PC-9 (cell line): ENCODE results near the gene ZNF235. TPM values are rescaled to one million over a fixed set of nuclear protein-coding genes. Genes with fewer than 3 reads are reported as not detected.

Experiments used
- BruUV-seq: library from RNA; stranded (reverse); fragments of 400-500 nt; replicated peaks from 2 replicates; lab custom pipeline; 2021; lab: Mats Ljungman, UMichigan
- CTCF ChIA-PET: fragments of 300-600 bp; sonication (Branson Sonifier 250); formaldehyde crosslinking; loops from one replicate; lab custom pipeline; 2022; ENCODE audit warnings: antibody characterized with exemption; lab: Charles Lee
- POLR2A ChIA-PET: fragments of 300-600 bp; sonication (Branson Sonifier 250); formaldehyde crosslinking; loops from one replicate; lab custom pipeline; 2022; ENCODE audit warnings: antibody characterized with exemption; ENCODE audit not compliant: unreplicated experiment; lab: Charles Lee
- DNase-seq, 2 experiments: peaks; one replicate each; pipeline versions ENCODE4 v3.0.0 to v3.0.0-alpha.2; 2015 to 2022; ENCODE audit warnings: mixed read lengths in 1 of 2
- H2AFZ ChIP-seq: fragments of 200-600 bp; sonication (generic); 2 replicates; pipeline ENCODE4 v1.8.1; 2017; ENCODE audit warnings: antibody characterized with exemption
- H3F3A ChIP-seq: fragments of 200-600 bp; sonication (generic); 2 replicates; pipeline ENCODE4 v1.8.1; 2017; ENCODE audit warnings: antibody characterized with exemption, mild to moderate bottlenecking, low read depth; ENCODE audit not compliant: insufficient read depth
- H3K27ac ChIP-seq: fragments of 200-600 bp; sonication (generic); 2 replicates; pipeline ENCODE4 v1.6.1; 2016; ENCODE audit warnings: mixed run types
- H3K27me3 ChIP-seq: fragments of 200-600 bp; sonication (generic); 2 replicates; pipeline ENCODE4 v1.6.1; 2016; ENCODE audit warnings: low read depth, mixed run types; ENCODE audit not compliant: insufficient read depth
- H3K36me3 ChIP-seq: fragments of 200-600 bp; sonication (generic); 2 replicates; pipeline ENCODE4 v1.6.1; 2016; ENCODE audit warnings: low read depth, mixed run types
- H3K4me1 ChIP-seq: fragments of 200-600 bp; sonication (generic); replicated peaks from 2 replicates; pipeline ENCODE4 v1.6.1; 2016; ENCODE audit warnings: mixed run types; ENCODE audit not compliant: insufficient read depth
- H3K4me2 ChIP-seq: fragments of 200-600 bp; sonication (generic); 2 replicates; pipeline ENCODE4 v1.6.1; 2017; ENCODE audit warnings: mixed run types
- H3K4me3 ChIP-seq: fragments of 200-600 bp; sonication (generic); 2 replicates; pipeline ENCODE4 v1.6.1; 2016; ENCODE audit warnings: mixed run types
- H3K79me2 ChIP-seq: fragments of 200-600 bp; sonication (generic); 2 replicates; pipeline ENCODE4 v1.6.1; 2017; ENCODE audit warnings: low read depth, mixed run types
- H3K9me2 ChIP-seq: fragments of 200-600 bp; sonication (generic); 2 replicates; pipeline ENCODE4 v1.8.1; 2017; ENCODE audit warnings: mild to moderate bottlenecking; ENCODE audit not compliant: insufficient read depth
- H3K9me3 ChIP-seq: fragments of 200-600 bp; sonication (generic); 2 replicates; pipeline ENCODE4 v1.8.1; 2016; ENCODE audit warnings: low read depth; ENCODE audit not compliant: insufficient read depth
- H4K20me1 ChIP-seq: fragments of 200-600 bp; sonication (generic); 2 replicates; pipeline ENCODE4 v1.8.1; 2017; ENCODE audit not compliant: insufficient read depth
- CTCF ChIP-seq: fragments of 200-600 bp; sonication (generic); conservative IDR thresholded peaks from 2 replicates; pipeline ENCODE4 v1.6.1; 2017; ENCODE audit warnings: mixed run types, antibody characterized with exemption, mild to moderate bottlenecking, moderate library complexity
- EZH2 ChIP-seq: fragments of 200-600 bp; sonication (generic); IDR thresholded peaks from 2 replicates; pipeline ENCODE4 v1.8.0; 2017; ENCODE audit warnings: antibody characterized with exemption, low read depth
- intact Hi-C: fragments of 100-400 bp; cut with micrococcal nuclease; formaldehyde crosslinking; loops from one replicate; pipeline ENCODE4 v1.10.0; 2022; ENCODE audit not compliant: unreplicated experiment
- total RNA-seq: library from RNA; stranded (reverse); gene quantifications from 2 replicates; pipeline ENCODE4 v1.2.3, GENCODE V29; 2021

The ZNF235 gene
- total RNA-seq, 1 experiment from 2014 or later: 4.3 TPM

GRCh38 chr19:44280916-44281315, 23.9 kb downstream of the ZNF235 start:
- H3K79me2 ChIP-seq: no peaks in the 10 kb centered on the region
- TF ChIP-seq CTCF: no peak
- no peak for TF ChIP-seq EZH2
- intact Hi-C loops: no loop called here
- H3K27me3 ChIP-seq: no peaks in the 10 kb centered on the region
- POLR2A ChIA-PET: no interaction called here
- H3K9me3 ChIP-seq: peaks cover 3% of the 10 kb centered on the region; the same call in 1 of the 2 replicates
- no TSS peak for BruUV-seq
- no peak overlapping the region for H3K27ac ChIP-seq
- H2AFZ ChIP-seq: no peak overlapping the region
- CTCF ChIA-PET: no interaction called here
- 0 out of 2 replicates have a peak, but pooled peaks cover 8% of the 10 kb centered on the region for H3K4me1 ChIP-seq
- no peaks in the 10 kb centered on the region for H4K20me1 ChIP-seq
- H3K36me3 ChIP-seq: no peaks in the 10 kb centered on the region
- no peaks in the 10 kb centered on the region for H3F3A ChIP-seq
- H3K4me3 ChIP-seq: no peak overlapping the region
- H3K4me2 ChIP-seq: no peak overlapping the region
- no peak for DNase-seq
- H3K9me2 ChIP-seq: no peaks in the 10 kb centered on the region; the same call in 1 of the 2 replicates

GRCh38 chr19:44278181-44278690, 26.6 kb downstream of the ZNF235 start:
- no peaks in the 10 kb centered on the region for H3K79me2 ChIP-seq
- no peak overlapping the region for H3K27ac ChIP-seq
- H3K4me3 ChIP-seq: no peak overlapping the region
- no peaks in the 10 kb centered on the region for H3K9me2 ChIP-seq
- intact Hi-C loops: no loop called here
- no peaks in the 10 kb centered on the region for H3K36me3 ChIP-seq
- no peak overlapping the region for H3K4me2 ChIP-seq
- no peak for DNase-seq
- H3K9me3 ChIP-seq: peaks cover 7% of the 10 kb centered on the region
- no peaks in the 10 kb centered on the region for H3K27me3 ChIP-seq
- POLR2A ChIA-PET: no interaction called here
- H4K20me1 ChIP-seq: no peaks in the 10 kb centered on the region
- H3K4me1 ChIP-seq: 0 out of 2 replicates have a peak, but pooled peaks cover 8% of the 10 kb centered on the region
- CTCF ChIA-PET: interaction anchor here (0.6 kb wide), 1 partner anchor 445 kb away, joined by 3 read pairs; no protein-coding TSS in a partner anchor
- no peak overlapping the region for H2AFZ ChIP-seq
- TF ChIP-seq CTCF (no peak), EZH2 (no peak)
- no peaks in the 10 kb centered on the region for H3F3A ChIP-seq
- no TSS peak for BruUV-seq

- H3K79me2 ChIP-seq: no peaks in the 10 kb centered on the region
- H3K4me1 ChIP-seq: no peaks in the 10 kb centered on the region
- H3K27ac ChIP-seq: no peak overlapping the region
- no peaks in the 10 kb centered on the region for H4K20me1 ChIP-seq
- H2AFZ ChIP-seq: no peak overlapping the region
- H3K4me2 ChIP-seq: no peak overlapping the region
- no peak overlapping the region for H3K4me3 ChIP-seq
- CTCF ChIA-PET: no interaction called here
- H3K36me3 ChIP-seq: no peaks in the 10 kb centered on the region
- peaks cover 7% of the 10 kb centered on the region for H3K9me3 ChIP-seq
- intact Hi-C loops: no loop called here
- DNase-seq: no peak
- H3F3A ChIP-seq: no peaks in the 10 kb centered on the region
- H3K27me3 ChIP-seq: no peaks in the 10 kb centered on the region
- H3K9me2 ChIP-seq: no peaks in the 10 kb centered on the region
- no peak for TF ChIP-seq CTCF
- TF ChIP-seq EZH2: no peak
- BruUV-seq: no TSS peak
- POLR2A ChIA-PET: no interaction called here
These were observed 27.5 kb downstream of the ZNF235 start for GRCh38 chr19:44277331-44277730.
